A549 (cell line): ENCODE measurements around the gene CTXND2.

Experiments
- CHD2 ChIP-seq: fragments of 150-350 bp; IDR thresholded peaks from 2 replicates; pipeline ENCODE4 v1.6.1; 2014; ENCODE audit warnings: low read length; ENCODE audit not compliant: partially characterized antibody
- CTCF ChIP-seq: fragments of >200 bp; sonication (Bioruptor Twin); formaldehyde crosslinking; IDR thresholded peaks from 3 replicates; pipeline ENCODE4 v1.5.1; 2016
- POLR2A ChIP-seq: IDR thresholded peaks from 2 replicates; pipeline ENCODE4 v1.6.1; 2012; ENCODE audit warnings: mild to moderate bottlenecking, low read length
- RAD21 ChIP-seq, 2 experiments: fragments of >200 bp in 1 of 2; sonication (Bioruptor Twin) in 1 of 2; formaldehyde crosslinking in 1 of 2; IDR thresholded peaks in 1 of 2; conservative IDR thresholded peaks in 1 of 2; 2 replicates in 1 of 2; 3 replicates in 1 of 2; pipeline ENCODE4 v1.6.1; 2012 to 2018; ENCODE audit warnings: inconsistent platforms in 1 of 2
- RFX5 ChIP-seq: fragments of 450-650 bp; IDR thresholded peaks from 2 replicates; pipeline ENCODE4 v1.7.1; 2014; ENCODE audit warnings: antibody characterized with exemption, mild to moderate bottlenecking, moderate library complexity
- USF2 ChIP-seq: fragments of 450-650 bp; IDR thresholded peaks from 2 replicates; pipeline ENCODE4 v1.6.1; 2014; ENCODE audit warnings: antibody characterized with exemption

- TF ChIP-seq RAD21 (conservative IDR thresholded peaks at IDR 0.05 in 1 of 2, IDR thresholded peaks at IDR 0.05 in 1 of 2) (no peak), CHD2 (no peak), CTCF (no peak), RFX5 (no peak), POLR2A (no peak), USF2 (no peak)
These were observed at the start of gene CTXND2 for GRCh38 chr1:150887018-150887417.
